Left lung (tissue), 10 donors: Measurements from ENCODE around the gene B3GNT4. TPM values are rescaled to one million over a fixed set of nuclear protein-coding genes. Genes with fewer than 3 reads are reported as not detected.
"Not testable (repeated sequence)": the region's sequence is repeated elsewhere in the genome, so short reads cannot be mapped to it uniquely, and the experiment has no call there.

ENCODE experiments used
- ATAC-seq: fragments of 200-7000 bp; cut with Tn5 transposase; one replicate; pipeline ENCODE4 v1.9.1; 2020; ENCODE audit warnings: moderate library complexity
- DNase-seq, 4 donors: peaks; one replicate each; pipeline ENCODE4 v3.0.0-alpha.2; 2013 to 2020
- H3K27ac ChIP-seq, 2 donors: fragments of 200-600 bp; sonication (generic) in 1 of 2; one replicate each; pipeline versions ENCODE4 v1.5.0 to v1.8.0; 2020 to 2021
- H3K27me3 ChIP-seq, 2 donors: fragments of 200-600 bp; sonication (generic) in 1 of 2; one replicate each; pipeline versions ENCODE4 v1.5.0 to v1.8.0; 2020 to 2021
- H3K36me3 ChIP-seq, 2 donors: fragments of 200-600 bp; sonication (generic) in 1 of 2; one replicate each; pipeline versions ENCODE4 v1.5.0 to v1.8.0; 2020 to 2021
- H3K4me1 ChIP-seq, 2 donors: fragments of 200-600 bp; one replicate each; pipeline ENCODE4 v1.8.0; 2021
- H3K4me3 ChIP-seq, 2 donors: fragments of 200-600 bp; sonication (generic) in 1 of 2; one replicate each; pipeline versions ENCODE4 v1.5.0 to v1.8.0; 2020 to 2021; ENCODE audit warnings: mild to moderate bottlenecking in 1 of 2
- H3K9me3 ChIP-seq, 2 donors: fragments of 200-600 bp; sonication (generic) in 1 of 2; one replicate each; pipeline versions ENCODE4 v1.5.0 to v1.8.0; 2020 to 2021
- CTCF ChIP-seq, 2 donors: fragments of 200-600 bp; sonication (generic) in 1 of 2; IDR thresholded peaks; one replicate each; pipeline versions ENCODE4 v1.5.0 to v1.8.0; 2021; ENCODE audit warnings: antibody characterized with exemption in 2 of 2
- intact Hi-C, 2 donors: fragments of 100-400 bp; cut with DNase I; formaldehyde crosslinking; loops; one replicate each; pipeline versions ENCODE4 v1.11.2 to v1.14.2; 2022
- polyA plus RNA-seq, 6 donors: library from polyadenylated mRNA; unstranded; fragments of 120-200 nt; gene quantifications; one replicate each; pipeline ENCODE4 v1.2.1, GENCODE V29; 2013; ENCODE audit not compliant: insufficient read length in 6 of 6
- total RNA-seq, 2 donors: library from RNA; stranded (reverse); fragmentation: NEBNext Ultra II Directional; extraction: Animal tissue kit (Norgen Biotek cat#: 25700); gene quantifications; one replicate each; pipeline ENCODE4 v1.2.1, GENCODE V29; 2021
- donor health status: DM: no; HTN: yes; CAD: no.
- donor health status: DM: no; HTN: no; CAD: no.

Gene B3GNT4
- total and polyA plus RNA-seq, 8 donors: 0.22 to 1.6 (median 0.82) TPM

GRCh38 chr12:122202017-122202416 lies 1.5 kb upstream of the B3GNT4 start:
- H3K4me3 ChIP-seq: no peak overlapping the region
- ATAC-seq (no peak), DNase-seq (no peak)
- H3K9me3 ChIP-seq: no peaks in the 10 kb centered on the region
- H3K27me3 ChIP-seq: peaks cover 22 to 94% of the 10 kb centered on the region in 2 donors
- intact Hi-C loops: no loop called here
- no peak for TF ChIP-seq CTCF (IDR thresholded peaks at IDR 0.05)
- peaks cover 0 to 5% of the 10 kb centered on the region in 2 donors for H3K36me3 ChIP-seq
- no peak overlapping the region for H3K27ac ChIP-seq
- peaks cover 0 to 17% of the 10 kb centered on the region in 2 donors for H3K4me1 ChIP-seq

GRCh38 chr12:122202811-122203210 lies 698 bp upstream of the B3GNT4 start:
- H3K27me3 ChIP-seq: peaks cover 22 to 88% of the 10 kb centered on the region in 2 donors

GRCh38 chr12:122204167-122205052 lies 901 bp downstream of the B3GNT4 start:
- DNase-seq: no peak
- intact Hi-C loops: no loop called here
- H3K9me3 ChIP-seq: no peaks in the 10 kb centered on the region
- H3K4me1 ChIP-seq: peaks cover 0 to 17% of the 10 kb centered on the region in 2 donors
- no peak overlapping the region for H3K27ac ChIP-seq
- peaks cover 0 to 29% of the 10 kb centered on the region in 2 donors for H3K36me3 ChIP-seq
- no peak for ATAC-seq
- H3K27me3 ChIP-seq: peaks cover 22 to 72% of the 10 kb centered on the region in 2 donors
- no peak for TF ChIP-seq CTCF (IDR thresholded peaks at IDR 0.05)
- peak overlapping the region; percentile 50 to 62 for H3K4me3 ChIP-seq

More at GRCh38 chr12:122202811-122203210, 698 bp upstream of the B3GNT4 start:
- DNase-seq, H3K9me3 ChIP-seq, intact Hi-C loops, ATAC-seq, H3K27ac ChIP-seq: not testable (repeated sequence)
- Histone ChIP-seq H3K4me1 (peaks cover 0 to 17% of the 10 kb centered on the region in 2 donors), H3K4me3 (peak overlapping the region; percentile 50 to 62), H3K36me3 (peaks cover 0 to 13% of the 10 kb centered on the region in 2 donors)

- no peak overlapping the region for H3K27ac ChIP-seq
- peaks cover 0 to 17% of the 10 kb centered on the region in 2 donors for H3K4me1 ChIP-seq
- no peak overlapping the region for H3K4me3 ChIP-seq
- TF ChIP-seq CTCF (IDR thresholded peaks at IDR 0.05): no peak
- ATAC-seq: no peak
- H3K9me3 ChIP-seq: no peaks in the 10 kb centered on the region
- H3K27me3 ChIP-seq: peaks cover 22 to 64% of the 10 kb centered on the region in 2 donors
- intact Hi-C loops: no loop called here
- DNase-seq: no peak
- peaks cover 0 to 38% of the 10 kb centered on the region in 2 donors for H3K36me3 ChIP-seq
These were observed 1.8 kb downstream of the B3GNT4 start for GRCh38 chr12:122205053-122205925.

GRCh38 chr12:122206111-122206881 lies 2.8 kb downstream of the B3GNT4 start:
- Histone ChIP-seq H3K4me1 (peaks cover 0 to 17% of the 10 kb centered on the region in 2 donors), H3K27me3 (peaks cover 22 to 54% of the 10 kb centered on the region in 2 donors), H3K36me3 (peaks cover 0 to 48% of the 10 kb centered on the region in 2 donors), H3K27ac (no peak overlapping the region), H3K4me3 (no peak overlapping the region), H3K9me3 (no peaks in the 10 kb centered on the region)
- ATAC-seq (no peak), DNase-seq (no peak)
- intact Hi-C loops: no loop called here
- TF ChIP-seq CTCF (IDR thresholded peaks at IDR 0.05): no peak
